Amniotic stem cell (primary cell): ENCODE measurements around the gene PSMC1.

ENCODE experiments used
- DNase-seq: peaks from one replicate; lab custom pipeline; 2025; lab: John Stamatoyannopoulos, UW

Gene PSMC1

GRCh38 chr14:90276646-90277367 is 20.5 kb downstream of the PSMC1 start:
- DNase-seq = no peak

- DNase-seq = no peak
These were observed 21.3 kb downstream of the PSMC1 start for GRCh38 chr14:90277581-90278198.

GRCh38 chr14:90278199-90279175 is 22.1 kb downstream of the PSMC1 start:
- no peak for DNase-seq

GRCh38 chr14:90280096-90280495 is 23.7 kb downstream of the PSMC1 start:
- no peak for DNase-seq

- DNase-seq = no peak
These were observed 24.9 kb downstream of the PSMC1 start for GRCh38 chr14:90281261-90281660.

- no peak for DNase-seq
These were observed 25.4 kb downstream of the PSMC1 start for GRCh38 chr14:90281756-90282155.

GRCh38 chr14:90287791-90288190 is 31.4 kb downstream of the PSMC1 start:
- no peak for DNase-seq

- no peak for DNase-seq
These were observed 32.5 kb downstream of the PSMC1 start for GRCh38 chr14:90288651-90289355.

GRCh38 chr14:90290337-90291011 is 34.1 kb downstream of the PSMC1 start:
- no peak for DNase-seq

GRCh38 chr14:90291699-90292098 is 35.3 kb downstream of the PSMC1 start:
- no peak for DNase-seq

- no peak for DNase-seq
These were observed 37.7 kb downstream of the PSMC1 start for GRCh38 chr14:90293766-90294730.

- DNase-seq = no peak
These were observed 38.5 kb downstream of the PSMC1 start for GRCh38 chr14:90294872-90295271.

- no peak for DNase-seq
These were observed 39.6 kb downstream of the PSMC1 start for GRCh38 chr14:90295870-90296516.

- no peak for DNase-seq
These were observed 40.3 kb downstream of the PSMC1 start for GRCh38 chr14:90296641-90297040.

- DNase-seq = no peak
These were observed 41.7 kb downstream of the PSMC1 start for GRCh38 chr14:90297876-90298629.

- no peak for DNase-seq
These were observed 43.1 kb downstream of the PSMC1 start for GRCh38 chr14:90299408-90299807.

- no peak for DNase-seq
These were observed 44.3 kb downstream of the PSMC1 start for GRCh38 chr14:90300611-90301047.

- DNase-seq = no peak
These were observed 44.8 kb downstream of the PSMC1 start for GRCh38 chr14:90301122-90301521.

- no peak for DNase-seq
These were observed 45.3 kb downstream of the PSMC1 start for GRCh38 chr14:90301668-90302090.
